Fibroblast of lung (primary cell): ENCODE results near the gene SGTA.

Experiments
- CTCF ChIP-seq, 2 donors: IDR thresholded peaks in 1 of 2; conservative IDR thresholded peaks in 1 of 2; 1 replicate in 1 of 2; 2 replicates in 1 of 2; pipeline ENCODE4 v1.5.1; 2011 to 2012; ENCODE audit warnings: low read length in 2 of 2, control low read depth in 1 of 2, inconsistent platforms in 1 of 2, low read depth in 1 of 2, mild to moderate bottlenecking in 1 of 2
- EZH2 ChIP-seq: IDR thresholded peaks from 2 replicates; pipeline ENCODE4 v1.5.1; 2012; ENCODE audit warnings: low read length, control low read depth, mild to moderate bottlenecking; ENCODE audit errors: missing control alignments

GRCh38 chr19:2788237-2788636, 5.2 kb upstream of the SGTA start:
- TF ChIP-seq CTCF (conservative IDR thresholded peaks at IDR 0.05 in 1 of 2, IDR thresholded peaks at IDR 0.05 in 1 of 2; ENCODE audit: low read depth in 1 of 2, low read length in 2 of 2): no peak
- no peak for TF ChIP-seq EZH2
